HEK293T (cell line): ENCODE data around the gene C2orf74.

Experiments
- BHLHE40 ChIP-seq: fragments of 450-650 bp; IDR thresholded peaks from 2 replicates; pipeline ENCODE4 v1.6.1; 2016; ENCODE audit warnings: mild to moderate bottlenecking, moderate library complexity, borderline replicate concordance
- FOXK2 ChIP-seq: fragments of 450-650 bp; IDR thresholded peaks from 2 replicates; pipeline ENCODE4 v1.6.1; 2016; ENCODE audit warnings: mild to moderate bottlenecking
- HDGF ChIP-seq: fragments of 450-650 bp; IDR thresholded peaks from 2 replicates; pipeline ENCODE4 v1.6.1; 2017; ENCODE audit warnings: antibody characterized with exemption, borderline replicate concordance
- SP1 ChIP-seq: fragments of 450-650 bp; IDR thresholded peaks from 2 replicates; pipeline ENCODE4 v1.6.1; 2017
- TARDBP ChIP-seq: fragments of 450-650 bp; IDR thresholded peaks from 2 replicates; pipeline ENCODE4 v1.6.1; 2016
- ZNF384 ChIP-seq: fragments of 450-650 bp; IDR thresholded peaks from 2 replicates; pipeline ENCODE4 v1.6.1; 2016

DNA sequence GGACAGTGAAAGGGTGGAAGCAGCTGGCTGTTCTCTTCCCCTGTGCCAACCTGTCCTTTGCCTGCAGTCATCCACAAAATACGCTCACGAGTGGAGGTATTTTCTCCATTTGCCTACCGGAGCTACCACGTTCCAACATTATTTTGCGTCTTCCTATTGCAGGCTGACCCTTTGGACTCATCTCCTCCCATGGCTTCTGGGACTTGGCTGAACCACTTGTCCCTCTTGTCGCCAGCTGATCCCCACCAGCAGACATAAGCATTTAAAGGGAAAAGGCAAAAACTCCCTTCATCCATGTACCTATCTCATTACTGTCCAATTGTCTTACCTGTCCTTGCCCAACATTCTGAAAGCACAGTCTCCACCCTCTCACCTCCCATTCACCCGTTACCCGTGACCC lies 13.0 kb downstream of the C2orf74 start:
- TF ChIP-seq HDGF: no peak
- no peak for TF ChIP-seq SP1
- TF ChIP-seq FOXK2: no peak
- no peak for TF ChIP-seq BHLHE40
- no peak for TF ChIP-seq ZNF384
- TF ChIP-seq TARDBP: no peak
